GM12891 (cell line): ENCODE data around the gene RPL5.

Source experiments
- DNase-seq: peaks from one replicate; pipeline ENCODE4 v3.0.0; 2011; ENCODE audit warnings: low spot score; ENCODE audit not compliant: insufficient read length
- FAIRE-seq: peaks from 2 replicates; lab custom pipeline; 2011; peaks lifted over from hg19 to GRCh38; lab: Jason Lieb, UNC
- PAX5 ChIP-seq: IDR thresholded peaks from 2 replicates; pipeline ENCODE4 v1.6.1; 2011; ENCODE audit warnings: low read length, moderate library complexity, mild to moderate bottlenecking; ENCODE audit not compliant: insufficient read depth, severe bottlenecking
- POLR2A ChIP-seq: IDR thresholded peaks from 2 replicates; pipeline ENCODE4 v1.6.1; 2011; ENCODE audit warnings: low read depth, low read length, control low read depth
- POLR2AphosphoS5 ChIP-seq: IDR thresholded peaks from 2 replicates; pipeline ENCODE4 v1.6.1; 2011; ENCODE audit warnings: low read depth, low read length, control low read depth
- POU2F2 ChIP-seq: IDR thresholded peaks from 2 replicates; pipeline ENCODE4 v1.6.1; 2011; ENCODE audit warnings: low read depth, mild to moderate bottlenecking, control low read depth, low read length, moderate library complexity
- SPI1 ChIP-seq: IDR thresholded peaks from 2 replicates; pipeline ENCODE4 v1.6.1; 2011; ENCODE audit warnings: low read depth, low read length, control low read depth
- TAF1 ChIP-seq: IDR thresholded peaks from 2 replicates; pipeline ENCODE4 v1.6.1; 2011; ENCODE audit warnings: low read depth, low read length, control low read depth

The RPL5 gene

GRCh38 chr1:92817986-92818764 lies 13.7 kb upstream of the RPL5 start:
- DNase-seq (no peak), FAIRE-seq (peak; percentile 87)

GRCh38 chr1:92820024-92820423 lies 11.8 kb upstream of the RPL5 start:
- FAIRE-seq, result no peak
- no peak for TF ChIP-seq POLR2AphosphoS5
- no peak for TF ChIP-seq SPI1
- TF ChIP-seq POLR2A, result no peak
- TF ChIP-seq TAF1, result no peak
- no peak for TF ChIP-seq POU2F2
- TF ChIP-seq PAX5, result no peak
- DNase-seq, result no peak

More at GRCh38 chr1:92817986-92818764, 13.7 kb upstream of the RPL5 start:
- TF ChIP-seq PAX5, result no peak
- TF ChIP-seq TAF1, result no peak
- no peak for TF ChIP-seq SPI1
- no peak for TF ChIP-seq POLR2AphosphoS5
- no peak for TF ChIP-seq POU2F2
- TF ChIP-seq POLR2A, result no peak

- TF ChIP-seq POLR2AphosphoS5, result no peak
- TF ChIP-seq SPI1, result no peak
- no peak for TF ChIP-seq POLR2A
- no peak for TF ChIP-seq TAF1
- no peak for TF ChIP-seq POU2F2
- no peak for TF ChIP-seq PAX5
- no peak for DNase-seq
- FAIRE-seq, result no peak
Measured at GRCh38 chr1:92820551-92820950, 11.3 kb upstream of the RPL5 start.

GRCh38 chr1:92822879-92823278 lies 9.0 kb upstream of the RPL5 start:
- TF ChIP-seq POU2F2, result no peak
- FAIRE-seq (no peak), DNase-seq (no peak)

GRCh38 chr1:92826792-92827191 lies 5.0 kb upstream of the RPL5 start:
- FAIRE-seq (no peak), DNase-seq (no peak)
- TF ChIP-seq POLR2AphosphoS5, result no peak
- no peak for TF ChIP-seq POU2F2
- no peak for TF ChIP-seq POLR2A
- TF ChIP-seq SPI1, result no peak
- no peak for TF ChIP-seq PAX5
- TF ChIP-seq TAF1, result no peak

GRCh38 chr1:92831368-92831761 lies 475 bp upstream of the RPL5 start:
- FAIRE-seq, result no peak
- no peak for DNase-seq
- TF ChIP-seq POU2F2, result no peak
- no peak for TF ChIP-seq POLR2A
- no peak for TF ChIP-seq SPI1
- TF ChIP-seq POLR2AphosphoS5, result no peak
- TF ChIP-seq PAX5, result no peak
- no peak for TF ChIP-seq TAF1

- DNase-seq (no peak), FAIRE-seq (peak; percentile 38)
- TF ChIP-seq TAF1, result no peak
- no peak for TF ChIP-seq POU2F2
- no peak for TF ChIP-seq PAX5
- no peak for TF ChIP-seq SPI1
- TF ChIP-seq POLR2AphosphoS5, result no peak
- TF ChIP-seq POLR2A, result no peak
Measured at GRCh38 chr1:92832537-92833114, 786 bp downstream of the RPL5 start.

GRCh38 chr1:92833840-92834239 lies 2.0 kb downstream of the RPL5 start:
- no peak for TF ChIP-seq POU2F2
- no peak for TF ChIP-seq SPI1
- TF ChIP-seq TAF1, result no peak
- TF ChIP-seq POLR2AphosphoS5, result no peak
- TF ChIP-seq POLR2A, result no peak
- TF ChIP-seq PAX5, result no peak
- FAIRE-seq (no peak), DNase-seq (no peak)

- no peak for DNase-seq
- no peak for FAIRE-seq
- no peak for TF ChIP-seq SPI1
- TF ChIP-seq POLR2A, result 0 out of 2 replicates have a peak, but pooled peaks have one; percentile 16
Measured at GRCh38 chr1:92834617-92835016, 2.8 kb downstream of the RPL5 start.

GRCh38 chr1:92837062-92837461 lies 5.2 kb downstream of the RPL5 start:
- no peak for DNase-seq
- no peak for FAIRE-seq
- no peak for TF ChIP-seq POU2F2
- TF ChIP-seq PAX5, result no peak
- no peak for TF ChIP-seq POLR2AphosphoS5
- no peak for TF ChIP-seq TAF1
- no peak for TF ChIP-seq POLR2A
- no peak for TF ChIP-seq SPI1
